ENCODE data around the gene EIF2A. TPM values are rescaled to one million over a fixed set of nuclear protein-coding genes. Genes with fewer than 3 reads are reported as not detected.

Gene EIF2A
- polyA plus RNA-seq, 1 of the 3 experiments (the other 2 are of a cell fraction): 67.0 TPM

DNA sequence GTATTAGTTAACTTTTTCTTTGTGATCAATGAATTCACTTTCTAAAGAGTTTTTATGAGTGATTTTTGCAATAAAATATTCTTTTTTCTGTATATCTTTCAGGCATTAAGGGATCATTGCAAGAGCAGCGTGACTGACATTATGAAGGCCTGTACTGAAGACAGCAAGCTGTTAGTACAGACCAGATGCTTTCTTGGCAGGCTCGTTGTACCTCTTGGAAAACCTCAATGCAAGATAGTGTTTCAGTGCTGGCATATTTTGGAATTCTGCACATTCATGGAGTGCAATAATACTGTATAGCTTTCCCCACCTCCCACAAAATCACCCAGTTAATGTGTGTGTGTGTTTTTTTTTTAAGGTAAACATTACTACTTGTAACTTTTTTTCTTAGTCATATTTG is 81.0 kb downstream of the EIF2A start:
- no peak for TF ChIP-seq MEF2A (IDR thresholded peaks at IDR 0.05; ENCODE audit: borderline replicate concordance, low read depth)
- no peak for TF ChIP-seq JUND (IDR thresholded peaks at IDR 0.05)
- no peak for TF ChIP-seq RAD21 (IDR thresholded peaks at IDR 0.05; ENCODE audit: low read length)
- TF ChIP-seq EP300 (IDR thresholded peaks at IDR 0.05; ENCODE audit: borderline replicate concordance in 1 of 2, low read depth in 1 of 2, low read length in 1 of 2): no peak
- no peak for TF ChIP-seq FOXJ3 (CRISPR knock-in tag; IDR thresholded peaks at IDR 0.05)
- no peak for TF ChIP-seq SIN3A (IDR thresholded peaks at IDR 0.05; ENCODE audit: borderline replicate concordance, low read depth, low read length)
- TF ChIP-seq NFIC (IDR thresholded peaks at IDR 0.05; ENCODE audit: borderline replicate concordance): no peak
- TF ChIP-seq FOXM1 (IDR thresholded peaks at IDR 0.05; ENCODE audit: low read depth): no peak
- no peak for TF ChIP-seq RFX5 (IDR thresholded peaks at IDR 0.05; ENCODE audit: low read length)
- no peak for TF ChIP-seq RCOR1 (IDR thresholded peaks at IDR 0.05; ENCODE audit: low read length)
- no peak for TF ChIP-seq GABPA (IDR thresholded peaks at IDR 0.05; ENCODE audit: low read depth)
- Histone ChIP-seq H3K4me2 (no peak overlapping the region), H3K36me3 (replicated peaks in 1 of 2; ENCODE audit: control insufficient read depth in 1 of 2, insufficient read depth in 2 of 2, low read length in 1 of 2) (peaks cover 50 to 51% of the 10 kb centered on the region in 2 experiments), H4K20me1 (ENCODE audit: insufficient read depth) (no peaks in the 10 kb centered on the region), H2AFZ (ENCODE audit: low read depth) (no peak overlapping the region), H3K79me2 (ENCODE audit: insufficient read depth) (peaks cover 8% of the 10 kb centered on the region), H3K9ac (no peak overlapping the region), H3K27me3 (ENCODE audit: insufficient read depth) (no peaks in the 10 kb centered on the region), H3K9me2 (no peaks in the 10 kb centered on the region), H3K9me3 (no peaks in the 10 kb centered on the region), H3F3A (replicated peaks; ENCODE audit: insufficient read depth) (no peaks in the 10 kb centered on the region), H3K27ac (ENCODE audit: low read depth in 2 of 2, low read length in 1 of 2) (no peak overlapping the region), H3K4me3 (ENCODE audit: low read depth in 2 of 2, low read length in 1 of 2) (no peak overlapping the region), H3K4me1 (ENCODE audit: control insufficient read depth in 1 of 2, insufficient read depth in 2 of 2, low read depth in 1 of 2, low read length in 1 of 2) (peaks cover 0 to 8% of the 10 kb centered on the region in 2 experiments; a peak in 2 of 4 replicates)
- ChIA-PET CTCF (no interaction called here), POLR2A (no interaction called here)
- no peak for DNase-seq
- 97% methylated on average over 2 of the region's 2 CpGs for WGBS (ENCODE audit: low lambda C conversion rate)

DNA sequence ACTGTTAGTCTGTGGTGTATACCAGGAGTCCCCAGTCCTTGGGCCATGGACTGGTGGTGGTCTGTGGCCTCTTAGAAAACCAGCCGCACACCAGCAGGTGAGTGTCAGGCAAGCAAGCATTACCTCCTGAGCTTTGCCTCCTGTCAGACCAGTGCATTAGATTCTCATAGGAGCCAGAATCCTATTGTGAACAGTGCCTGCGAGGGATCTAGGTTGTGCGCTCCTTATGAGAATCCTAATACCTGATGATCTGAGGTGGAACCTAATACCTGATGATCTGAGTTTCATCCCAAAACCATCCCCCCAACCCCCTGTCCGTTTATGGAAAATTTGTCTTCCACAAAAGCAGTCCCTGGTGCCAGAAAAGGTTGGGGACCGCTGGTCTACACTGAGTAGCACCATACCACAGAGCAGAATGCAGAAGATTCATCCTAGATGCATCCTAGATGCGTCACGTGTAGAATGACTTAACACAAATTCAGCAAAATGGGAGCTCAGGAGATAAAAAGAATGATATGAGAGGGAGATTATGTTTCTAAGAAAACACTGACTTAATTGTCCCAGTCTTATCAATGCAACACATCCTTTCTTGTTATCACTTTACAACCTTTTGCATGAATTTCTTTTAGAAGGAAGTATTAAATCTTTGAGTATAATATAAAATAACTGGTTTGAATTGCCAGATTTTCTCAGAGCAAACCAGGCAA is 85.1 kb downstream of the EIF2A start:
- Histone ChIP-seq H3K27me3 (ENCODE audit: insufficient read depth) (no peaks in the 10 kb centered on the region), H3K4me1 (ENCODE audit: control insufficient read depth in 1 of 2, insufficient read depth in 2 of 2, low read depth in 1 of 2, low read length in 1 of 2) (no peaks in the 10 kb centered on the region), H3K4me2 (no peak overlapping the region), H3K36me3 (replicated peaks in 1 of 2; ENCODE audit: control insufficient read depth in 1 of 2, insufficient read depth in 2 of 2, low read length in 1 of 2) (peaks cover 28 to 29% of the 10 kb centered on the region in 2 experiments), H3K9ac (no peak overlapping the region), H4K20me1 (ENCODE audit: insufficient read depth) (no peaks in the 10 kb centered on the region), H3K9me2 (no peaks in the 10 kb centered on the region), H2AFZ (ENCODE audit: low read depth) (no peak overlapping the region), H3F3A (replicated peaks; ENCODE audit: insufficient read depth) (no peaks in the 10 kb centered on the region), H3K9me3 (no peaks in the 10 kb centered on the region), H3K27ac (ENCODE audit: low read depth in 2 of 2, low read length in 1 of 2) (no peak overlapping the region), H3K79me2 (ENCODE audit: insufficient read depth) (no peaks in the 10 kb centered on the region), H3K4me3 (ENCODE audit: low read depth in 2 of 2, low read length in 1 of 2) (no peak overlapping the region)
- CTCF ChIA-PET: interaction anchor here (1.0 kb wide), 1 partner anchor 18 kb away, joined by 3 read pairs; no protein-coding TSS in a partner anchor
- POLR2A ChIA-PET: no interaction called here
- no peak for DNase-seq
- 98% methylated on average over 6 of the region's 7 CpGs for WGBS (ENCODE audit: low lambda C conversion rate)
- no peak for TF ChIP-seq FOXM1 (IDR thresholded peaks at IDR 0.05; ENCODE audit: low read depth)
- no peak for TF ChIP-seq FOSL2 (IDR thresholded peaks at IDR 0.05; ENCODE audit: borderline replicate concordance, low read depth)
- no peak for TF ChIP-seq JUND (IDR thresholded peaks at IDR 0.05)
- TF ChIP-seq, protein P1, sequence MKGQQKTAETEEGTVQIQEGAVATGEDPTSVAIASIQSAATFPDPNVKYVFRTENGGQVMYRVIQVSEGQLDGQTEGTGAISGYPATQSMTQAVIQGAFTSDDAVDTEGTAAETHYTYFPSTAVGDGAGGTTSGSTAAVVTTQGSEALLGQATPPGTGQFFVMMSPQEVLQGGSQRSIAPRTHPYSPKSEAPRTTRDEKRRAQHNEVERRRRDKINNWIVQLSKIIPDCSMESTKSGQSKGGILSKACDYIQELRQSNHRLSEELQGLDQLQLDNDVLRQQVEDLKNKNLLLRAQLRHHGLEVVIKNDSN (IDR thresholded peaks at IDR 0.05; ENCODE audit: borderline replicate concordance, low read depth): no peak
- no peak for TF ChIP-seq USF2 (IDR thresholded peaks at IDR 0.05; ENCODE audit: borderline replicate concordance, low read depth, low read length)
- TF ChIP-seq, protein P2, sequence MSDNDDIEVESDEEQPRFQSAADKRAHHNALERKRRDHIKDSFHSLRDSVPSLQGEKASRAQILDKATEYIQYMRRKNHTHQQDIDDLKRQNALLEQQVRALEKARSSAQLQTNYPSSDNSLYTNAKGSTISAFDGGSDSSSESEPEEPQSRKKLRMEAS (IDR thresholded peaks at IDR 0.05; ENCODE audit: low read depth): no peak
- no peak for TF ChIP-seq GATA2 (CRISPR knock-in tag; IDR thresholded peaks at IDR 0.05)
- no peak for TF ChIP-seq TAF1 (IDR thresholded peaks at IDR 0.05; ENCODE audit: borderline replicate concordance, low read depth, low read length)
- no peak for TF ChIP-seq RCOR1 (IDR thresholded peaks at IDR 0.05; ENCODE audit: low read length)
- TF ChIP-seq EP300 (IDR thresholded peaks at IDR 0.05; ENCODE audit: borderline replicate concordance in 1 of 2, low read depth in 1 of 2, low read length in 1 of 2): no peak
- TF ChIP-seq RAD21 (IDR thresholded peaks at IDR 0.05; ENCODE audit: low read length): no peak
- no peak for TF ChIP-seq FOXJ3 (CRISPR knock-in tag; IDR thresholded peaks at IDR 0.05)
- no peak for TF ChIP-seq CHD2 (IDR thresholded peaks at IDR 0.05; ENCODE audit: low read length, partially characterized antibody)
- TF ChIP-seq, protein P3, sequence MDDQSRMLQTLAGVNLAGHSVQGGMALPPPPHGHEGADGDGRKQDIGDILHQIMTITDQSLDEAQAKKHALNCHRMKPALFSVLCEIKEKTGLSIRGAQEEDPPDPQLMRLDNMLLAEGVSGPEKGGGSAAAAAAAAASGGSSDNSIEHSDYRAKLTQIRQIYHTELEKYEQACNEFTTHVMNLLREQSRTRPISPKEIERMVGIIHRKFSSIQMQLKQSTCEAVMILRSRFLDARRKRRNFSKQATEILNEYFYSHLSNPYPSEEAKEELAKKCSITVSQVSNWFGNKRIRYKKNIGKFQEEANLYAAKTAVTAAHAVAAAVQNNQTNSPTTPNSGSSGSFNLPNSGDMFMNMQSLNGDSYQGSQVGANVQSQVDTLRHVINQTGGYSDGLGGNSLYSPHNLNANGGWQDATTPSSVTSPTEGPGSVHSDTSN (IDR thresholded peaks at IDR 0.05): no peak
- TF ChIP-seq POLR2AphosphoS5 (IDR thresholded peaks at IDR 0.05; ENCODE audit: low read depth, low read length): no peak
- TF ChIP-seq, protein P4, sequence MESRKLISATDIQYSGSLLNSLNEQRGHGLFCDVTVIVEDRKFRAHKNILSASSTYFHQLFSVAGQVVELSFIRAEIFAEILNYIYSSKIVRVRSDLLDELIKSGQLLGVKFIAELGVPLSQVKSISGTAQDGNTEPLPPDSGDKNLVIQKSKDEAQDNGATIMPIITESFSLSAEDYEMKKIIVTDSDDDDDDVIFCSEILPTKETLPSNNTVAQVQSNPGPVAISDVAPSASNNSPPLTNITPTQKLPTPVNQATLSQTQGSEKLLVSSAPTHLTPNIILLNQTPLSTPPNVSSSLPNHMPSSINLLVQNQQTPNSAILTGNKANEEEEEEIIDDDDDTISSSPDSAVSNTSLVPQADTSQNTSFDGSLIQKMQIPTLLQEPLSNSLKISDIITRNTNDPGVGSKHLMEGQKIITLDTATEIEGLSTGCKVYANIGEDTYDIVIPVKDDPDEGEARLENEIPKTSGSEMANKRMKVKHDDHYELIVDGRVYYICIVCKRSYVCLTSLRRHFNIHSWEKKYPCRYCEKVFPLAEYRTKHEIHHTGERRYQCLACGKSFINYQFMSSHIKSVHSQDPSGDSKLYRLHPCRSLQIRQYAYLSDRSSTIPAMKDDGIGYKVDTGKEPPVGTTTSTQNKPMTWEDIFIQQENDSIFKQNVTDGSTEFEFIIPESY (IDR thresholded peaks at IDR 0.05; ENCODE audit: borderline replicate concordance, low read depth): no peak

All from SK-N-SH (cell line).